Endothelial cell of hepatic sinusoid (primary cell): Measurements from ENCODE around the gene CDKL1.

Experiments used
- in situ Hi-C: cut with HindIII; loops from 2 replicates; pipeline ENCODE4 v1.10.0; 2017; ENCODE audit warnings: low sequenced_read_pairs

The CDKL1 gene

GRCh38 chr14:50359631-50360030 is 37.0 kb downstream of the CDKL1 start:
- in situ Hi-C loops = loop anchor here (5.0 kb wide), 1 partner anchor 33 kb away; no protein-coding TSS in a partner anchor

DNA sequence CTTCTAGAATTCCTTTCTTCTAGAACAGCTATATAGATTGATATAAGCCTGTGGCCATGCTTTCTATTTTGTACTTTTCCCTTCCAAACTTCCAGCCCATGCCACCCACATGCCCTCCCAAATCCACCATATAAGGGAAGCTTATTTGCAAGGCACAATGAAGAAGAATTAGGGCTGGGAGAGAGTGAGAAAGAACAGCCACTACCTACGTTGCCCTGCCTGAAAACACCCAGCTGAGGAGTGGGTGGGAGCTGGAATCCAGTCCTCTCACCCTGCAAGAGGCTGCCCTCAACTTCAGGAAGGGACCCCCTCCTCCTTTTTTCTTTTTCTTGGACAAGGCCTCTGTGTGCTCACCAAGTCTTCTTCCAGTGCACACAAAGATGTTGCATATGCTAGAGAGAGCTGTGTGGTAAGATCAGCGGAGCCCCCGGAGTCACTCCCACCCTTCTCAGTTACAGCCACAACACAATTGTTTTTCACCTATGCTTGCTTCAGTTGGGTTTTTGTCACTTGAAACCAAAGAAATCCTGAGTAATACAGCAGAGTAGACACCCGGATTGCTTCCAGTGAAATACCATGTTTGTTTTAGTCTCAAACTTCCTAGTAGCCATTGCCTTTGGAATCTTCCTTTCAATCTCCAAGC is 38.8 kb downstream of the CDKL1 start:
- in situ Hi-C loops = loop anchor here (5.0 kb wide), 1 partner anchor 34 kb away; no protein-coding TSS in a partner anchor

DNA sequence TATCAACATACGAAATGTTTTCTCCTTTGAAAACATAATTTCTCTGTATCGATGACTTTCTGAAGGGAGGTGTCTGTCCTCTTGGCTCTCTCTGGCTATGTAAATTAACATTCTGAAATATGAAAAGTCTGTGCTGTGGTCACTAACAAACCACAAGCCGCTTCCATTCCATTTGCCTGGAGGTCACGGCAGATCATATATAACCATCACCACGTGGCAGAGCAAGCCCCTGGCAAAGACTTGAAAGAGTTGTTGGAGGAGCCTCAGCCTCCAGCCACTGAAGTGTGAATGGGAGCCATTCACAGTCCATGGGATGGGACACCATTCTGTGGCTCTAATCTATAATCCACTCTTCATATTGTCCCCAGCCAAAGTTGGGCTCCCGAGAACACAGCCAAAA is 39.6 kb downstream of the CDKL1 start:
- in situ Hi-C loops = loop anchor here (5.0 kb wide), 1 partner anchor 35 kb away; no protein-coding TSS in a partner anchor

- in situ Hi-C loops = loop anchor here (5.0 kb wide), 1 partner anchor 36 kb away; no protein-coding TSS in a partner anchor
Observed at GRCh38 chr14:50356283-50356682, 40.4 kb downstream of the CDKL1 start.

GRCh38 chr14:50355692-50356091 is 41.0 kb downstream of the CDKL1 start:
- in situ Hi-C loops = loop anchor here (5.0 kb wide), 1 partner anchor 37 kb away; no protein-coding TSS in a partner anchor

DNA sequence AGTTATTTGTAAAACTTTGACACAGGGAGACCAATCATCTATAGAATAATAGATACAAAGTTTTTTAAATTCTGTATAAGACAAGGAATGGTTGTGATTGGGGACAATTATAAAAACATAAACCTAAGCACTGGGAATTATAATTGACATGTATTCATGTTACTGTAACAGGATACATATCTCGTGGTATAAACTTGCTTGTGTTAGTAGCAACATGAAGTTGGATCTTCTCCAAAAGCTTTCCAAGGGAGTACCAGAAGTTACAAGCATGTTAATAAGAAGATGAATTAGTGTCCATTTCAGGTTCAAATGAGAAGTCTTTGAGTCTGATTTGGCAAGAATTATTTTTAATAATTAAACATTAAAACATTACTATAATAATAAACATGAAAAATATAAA is 42.2 kb downstream of the CDKL1 start:
- in situ Hi-C loops = no loop called here

- in situ Hi-C loops = no loop called here
Observed at GRCh38 chr14:50353126-50353525, 43.6 kb downstream of the CDKL1 start.

- in situ Hi-C loops = no loop called here
Observed at GRCh38 chr14:50352584-50352983, 44.1 kb downstream of the CDKL1 start.

- in situ Hi-C loops = no loop called here
Observed at GRCh38 chr14:50350975-50351374, 45.7 kb downstream of the CDKL1 start.

GRCh38 chr14:50348933-50349332 is 47.7 kb downstream of the CDKL1 start:
- in situ Hi-C loops = loop anchor here (25.0 kb wide), 1 partner anchor 188 kb away; the partner anchor contains the start of gene MAP4K5

- in situ Hi-C loops = loop anchor here (25.0 kb wide), 1 partner anchor 190 kb away; the partner anchor contains the start of gene MAP4K5
Observed at GRCh38 chr14:50347521-50347920, 49.2 kb downstream of the CDKL1 start.

GRCh38 chr14:50345846-50346422 is 50.7 kb downstream of the CDKL1 start:
- in situ Hi-C loops = loop anchor here (25.0 kb wide), 1 partner anchor 191 kb away; the partner anchor contains the start of gene MAP4K5

DNA sequence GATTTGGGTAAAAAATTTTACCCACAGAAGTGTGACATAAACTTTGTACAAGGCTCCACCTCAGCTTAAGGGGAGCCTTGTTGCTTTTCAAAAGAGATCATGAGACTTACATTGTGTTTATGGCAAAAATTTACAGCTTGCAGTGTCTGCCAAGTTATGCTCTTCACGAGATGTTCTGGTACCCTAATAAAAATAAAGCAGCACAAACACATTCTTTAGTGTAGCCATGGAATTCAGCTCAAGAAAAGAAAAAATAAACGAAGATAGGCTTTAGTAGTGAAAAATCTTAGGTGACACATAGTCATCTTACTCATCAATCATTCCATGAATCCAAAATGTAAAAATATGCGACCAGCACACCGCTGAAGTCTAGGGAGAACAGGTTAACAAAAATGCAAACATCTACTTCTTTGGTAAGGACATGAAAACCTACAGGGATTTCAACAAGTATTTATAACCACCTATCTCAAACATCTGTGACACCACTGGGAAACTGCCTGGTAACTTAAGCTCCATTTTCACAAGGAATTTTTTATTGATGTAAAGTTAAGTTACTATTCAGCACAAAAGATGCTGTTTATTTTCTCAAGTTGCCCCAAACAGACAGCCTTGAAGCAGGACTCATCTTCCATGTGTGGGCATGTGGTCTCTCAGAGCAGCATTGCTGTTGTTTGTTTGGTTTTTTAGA is 51.7 kb downstream of the CDKL1 start:
- in situ Hi-C loops = loop anchor here (25.0 kb wide), 1 partner anchor 192 kb away; the partner anchor contains the start of gene MAP4K5

DNA sequence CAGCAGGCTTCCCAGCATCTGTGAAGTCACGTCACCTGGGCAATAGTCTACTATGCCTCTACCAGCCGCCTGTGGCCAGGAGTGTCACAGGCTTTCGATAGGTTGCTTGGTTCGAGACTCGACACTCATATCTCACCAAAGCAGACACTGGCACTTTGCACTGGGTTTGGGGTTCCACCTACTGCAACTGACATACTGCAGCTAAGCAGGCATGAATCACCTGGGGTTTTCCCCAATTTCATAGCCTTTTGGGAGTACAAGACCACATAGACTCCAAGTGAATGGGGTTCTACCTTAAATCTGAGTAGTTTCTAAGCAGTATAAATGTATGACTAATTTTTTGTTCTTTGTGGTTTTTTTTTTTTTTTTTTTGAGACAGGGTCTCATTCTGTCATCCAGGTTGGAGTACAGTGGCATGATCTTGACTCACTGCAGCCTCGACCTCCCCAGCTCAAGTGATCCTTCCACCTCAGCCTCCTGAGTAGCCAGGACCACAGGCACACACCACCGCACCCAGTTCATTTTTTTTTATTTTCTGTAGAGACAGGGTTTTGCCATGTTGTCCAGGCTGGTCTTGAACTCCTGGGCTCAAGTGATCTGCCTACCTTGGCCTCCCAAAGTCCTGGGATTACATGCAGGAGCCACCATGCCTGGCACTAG is 52.4 kb downstream of the CDKL1 start:
- in situ Hi-C loops = loop anchor here (25.0 kb wide), 1 partner anchor 193 kb away; the partner anchor contains the start of gene MAP4K5

DNA sequence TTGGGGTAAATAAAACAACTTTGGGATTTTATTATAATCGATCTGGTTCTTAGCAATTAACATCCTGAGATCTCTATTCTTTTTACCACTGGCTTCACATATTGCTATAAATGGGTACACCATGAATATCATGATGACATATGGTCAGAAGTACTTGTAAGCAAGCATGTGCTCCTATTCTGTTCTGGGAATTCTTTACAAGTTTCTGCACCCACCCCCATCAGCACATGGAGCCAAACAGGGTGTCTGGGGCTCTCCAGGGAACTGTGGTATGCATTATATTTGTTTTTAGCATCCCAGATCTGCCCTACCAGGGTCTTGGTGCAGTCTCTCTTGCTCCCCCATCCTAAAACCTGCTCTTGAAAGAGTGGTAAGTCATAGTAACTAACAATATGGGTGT is 53.2 kb downstream of the CDKL1 start:
- in situ Hi-C loops = loop anchor here (25.0 kb wide), 1 partner anchor 194 kb away; the partner anchor contains the start of gene MAP4K5

DNA sequence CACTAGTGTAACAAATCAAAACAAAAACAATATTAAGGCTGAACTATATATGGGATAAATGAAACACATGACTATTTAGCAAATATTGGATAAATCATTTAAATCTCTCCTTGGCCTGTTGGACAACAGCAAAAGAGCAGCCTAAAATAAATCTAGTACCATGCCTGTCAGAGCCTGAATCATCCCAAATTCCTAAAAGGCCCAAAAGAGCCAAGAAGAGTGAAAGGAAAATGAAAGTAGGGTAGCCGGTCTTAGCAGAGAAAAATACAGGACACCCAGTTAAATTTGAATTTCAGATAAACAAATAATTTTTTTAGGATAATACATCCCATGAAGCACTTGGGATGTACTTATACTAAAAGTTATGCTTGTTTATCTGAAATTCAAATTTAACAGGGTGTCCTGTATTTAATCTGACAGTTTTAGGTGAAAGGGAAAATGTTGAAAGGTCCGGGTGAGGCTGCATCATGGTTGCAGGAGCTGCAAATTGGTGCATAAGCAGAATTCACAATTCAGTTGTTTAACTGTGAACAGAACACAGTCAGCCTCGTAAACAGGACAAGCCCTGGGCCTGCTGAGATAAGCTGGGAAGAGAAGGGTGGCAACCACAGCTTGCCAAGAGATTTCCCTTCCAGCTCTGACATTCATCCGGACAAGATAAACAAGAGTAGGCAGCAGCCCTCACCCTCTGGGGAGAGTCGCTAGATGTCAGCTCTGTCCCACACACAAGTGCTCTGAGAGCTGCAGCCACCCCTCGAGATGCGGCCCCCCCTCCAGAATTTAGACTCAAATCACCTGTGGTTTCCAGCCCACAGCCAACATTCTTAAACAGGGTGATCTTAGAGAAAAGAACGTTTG is 54.2 kb downstream of the CDKL1 start:
- in situ Hi-C loops = loop anchor here (25.0 kb wide), 1 partner anchor 195 kb away; the partner anchor contains the start of gene MAP4K5

GRCh38 chr14:50340963-50341362 is 55.7 kb downstream of the CDKL1 start:
- in situ Hi-C loops = loop anchor here (25.0 kb wide), 1 partner anchor 196 kb away; the partner anchor contains the start of gene MAP4K5

GRCh38 chr14:50340045-50340444 is 56.6 kb downstream of the CDKL1 start:
- in situ Hi-C loops = loop anchor here (25.0 kb wide), 1 partner anchor 197 kb away; the partner anchor contains the start of gene MAP4K5

GRCh38 chr14:50339178-50339804 is 57.4 kb downstream of the CDKL1 start:
- in situ Hi-C loops = loop anchor here (25.0 kb wide), 1 partner anchor 198 kb away; the partner anchor contains the start of gene MAP4K5
